ENCODE results near the gene PFKFB2.

The PFKFB2 gene

DNA sequence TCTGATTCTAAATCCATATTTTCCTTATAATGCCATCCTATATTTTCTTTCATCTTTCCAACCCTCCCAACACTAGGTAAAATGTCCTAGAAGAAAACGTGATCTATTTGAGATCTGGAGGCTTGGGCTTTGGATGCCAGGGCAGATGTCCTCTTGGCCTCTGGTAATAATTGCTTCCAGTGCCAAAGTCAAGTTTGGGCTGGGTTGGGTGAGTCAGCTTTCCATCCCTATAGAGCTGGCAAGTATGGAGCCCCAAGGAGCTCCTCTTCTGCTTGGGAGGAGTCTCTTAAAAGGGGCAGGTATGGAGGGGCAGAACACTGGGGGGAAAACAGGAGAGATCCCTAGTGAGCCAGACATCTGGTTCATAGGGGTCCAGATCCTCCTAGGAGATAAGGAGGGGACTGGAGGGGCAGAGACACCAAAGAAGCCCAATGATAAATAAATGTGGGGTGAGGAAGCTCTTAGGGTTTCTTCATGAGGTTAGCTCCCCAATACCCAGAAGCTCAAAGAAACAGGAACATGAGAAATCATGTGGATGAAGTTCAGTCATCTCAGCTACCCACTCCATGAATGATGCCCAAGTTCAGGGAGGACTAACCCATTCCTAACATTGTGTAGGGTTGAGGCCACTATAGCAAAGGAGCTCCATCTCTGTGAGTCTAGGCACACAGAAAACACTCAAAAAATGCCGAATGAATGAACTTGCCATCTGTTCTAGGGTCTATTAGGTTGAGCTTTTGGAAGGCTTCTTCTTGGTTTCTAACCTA, 24.0 kb upstream of the PFKFB2 start:
- Histone ChIP-seq H3K4me3 (replicated peaks; ENCODE audit: low read depth, low read length) (no peak overlapping the region), H3K27me3 (replicated peaks; ENCODE audit: control insufficient read depth, insufficient read depth, low read length) (no peaks in the 10 kb centered on the region; the same call in none of the 2 replicates), H3K36me3 (ENCODE audit: control insufficient read depth, insufficient read depth, low read length) (no peaks in the 10 kb centered on the region)
- DNase-seq (ENCODE audit: extremely low read depth, insufficient read length) = no peak
- TF ChIP-seq, protein P1, sequence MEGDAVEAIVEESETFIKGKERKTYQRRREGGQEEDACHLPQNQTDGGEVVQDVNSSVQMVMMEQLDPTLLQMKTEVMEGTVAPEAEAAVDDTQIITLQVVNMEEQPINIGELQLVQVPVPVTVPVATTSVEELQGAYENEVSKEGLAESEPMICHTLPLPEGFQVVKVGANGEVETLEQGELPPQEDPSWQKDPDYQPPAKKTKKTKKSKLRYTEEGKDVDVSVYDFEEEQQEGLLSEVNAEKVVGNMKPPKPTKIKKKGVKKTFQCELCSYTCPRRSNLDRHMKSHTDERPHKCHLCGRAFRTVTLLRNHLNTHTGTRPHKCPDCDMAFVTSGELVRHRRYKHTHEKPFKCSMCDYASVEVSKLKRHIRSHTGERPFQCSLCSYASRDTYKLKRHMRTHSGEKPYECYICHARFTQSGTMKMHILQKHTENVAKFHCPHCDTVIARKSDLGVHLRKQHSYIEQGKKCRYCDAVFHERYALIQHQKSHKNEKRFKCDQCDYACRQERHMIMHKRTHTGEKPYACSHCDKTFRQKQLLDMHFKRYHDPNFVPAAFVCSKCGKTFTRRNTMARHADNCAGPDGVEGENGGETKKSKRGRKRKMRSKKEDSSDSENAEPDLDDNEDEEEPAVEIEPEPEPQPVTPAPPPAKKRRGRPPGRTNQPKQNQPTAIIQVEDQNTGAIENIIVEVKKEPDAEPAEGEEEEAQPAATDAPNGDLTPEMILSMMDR (IDR thresholded peaks at IDR 0.05; ENCODE audit: insufficient read depth, low read length, poor library complexity, severe bottlenecking) = no peak

DNA sequence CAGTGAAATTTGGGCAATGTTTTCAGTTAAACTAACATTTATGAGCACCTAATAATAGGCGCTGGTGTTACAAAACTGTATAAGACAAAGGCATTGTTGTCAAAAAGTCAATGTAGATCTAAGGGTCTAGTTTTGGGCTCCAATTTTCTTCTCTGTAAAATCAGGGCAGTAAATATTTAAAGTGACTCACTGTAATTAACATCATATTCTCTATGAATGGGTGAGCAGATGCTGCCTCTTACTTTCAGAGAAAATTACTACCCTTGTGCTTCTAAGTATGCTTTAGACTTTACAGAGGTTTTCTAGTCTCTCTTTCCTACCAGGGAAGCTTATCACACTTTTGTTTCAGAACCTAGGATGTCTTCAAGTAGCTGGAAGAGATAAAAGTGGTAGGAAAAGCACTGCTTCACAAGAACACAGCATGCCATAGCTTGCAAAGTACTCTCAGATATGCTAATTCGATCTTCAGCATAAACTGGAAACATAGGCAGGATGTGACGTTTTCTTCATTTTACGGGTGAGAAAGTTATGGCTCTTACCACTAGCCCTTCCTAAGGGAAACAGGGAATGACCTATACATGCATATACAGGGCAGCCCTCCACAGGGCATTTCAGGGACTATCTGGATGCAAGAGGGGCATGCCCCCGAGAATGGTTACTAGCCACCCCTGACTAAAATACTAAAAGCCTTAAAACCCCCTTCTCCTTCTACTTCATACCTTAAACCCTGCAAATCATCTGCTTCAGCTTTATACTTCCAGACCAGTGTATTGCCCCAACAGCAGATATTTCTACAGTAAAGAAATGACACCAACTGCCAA, 23.2 kb upstream of the PFKFB2 start:
- no peaks in the 10 kb centered on the region for H3K36me3 ChIP-seq (ENCODE audit: control insufficient read depth, insufficient read depth, low read length)
- TF ChIP-seq, protein P1 (IDR thresholded peaks at IDR 0.05; ENCODE audit: insufficient read depth, low read length, poor library complexity, severe bottlenecking) = no peak
- no peak for DNase-seq (ENCODE audit: extremely low read depth, insufficient read length)
- H3K4me3 ChIP-seq (replicated peaks; ENCODE audit: low read depth, low read length) = no peak overlapping the region
- no peaks in the 10 kb centered on the region; the same call in 1 of the 2 replicates for H3K27me3 ChIP-seq (replicated peaks; ENCODE audit: control insufficient read depth, insufficient read depth, low read length)

DNA sequence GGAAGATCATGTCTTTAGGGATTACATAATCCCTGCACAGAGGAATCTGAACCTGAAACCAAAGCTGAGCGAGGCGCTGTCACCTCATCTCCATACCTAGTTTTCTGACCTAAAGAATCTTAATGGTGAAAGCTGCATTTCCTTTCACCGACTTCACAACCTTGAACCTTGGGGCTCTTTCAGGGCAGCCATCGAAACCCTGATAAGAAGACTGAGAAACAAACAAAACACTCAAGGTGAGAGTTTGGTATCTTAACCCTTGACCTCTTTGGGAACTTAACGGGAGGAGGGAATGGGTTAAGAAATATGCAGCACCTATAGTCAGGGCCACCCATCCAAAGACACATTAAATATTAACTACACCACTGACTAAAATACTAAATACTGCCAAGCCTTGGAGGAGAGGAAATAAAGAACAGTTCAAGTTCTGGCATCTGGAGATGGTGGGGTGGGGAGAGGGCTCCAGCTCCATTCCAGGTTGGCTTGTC, 22.5 kb upstream of the PFKFB2 start:
- H3K36me3 ChIP-seq (ENCODE audit: control insufficient read depth, insufficient read depth, low read length) = no peaks in the 10 kb centered on the region
- no peak for DNase-seq (ENCODE audit: extremely low read depth, insufficient read length)
- TF ChIP-seq, protein P1 (IDR thresholded peaks at IDR 0.05; ENCODE audit: insufficient read depth, low read length, poor library complexity, severe bottlenecking) = no peak
- no peaks in the 10 kb centered on the region; the same call in 1 of the 2 replicates for H3K27me3 ChIP-seq (replicated peaks; ENCODE audit: control insufficient read depth, insufficient read depth, low read length)
- H3K4me3 ChIP-seq (replicated peaks; ENCODE audit: low read depth, low read length) = no peak overlapping the region

DNA sequence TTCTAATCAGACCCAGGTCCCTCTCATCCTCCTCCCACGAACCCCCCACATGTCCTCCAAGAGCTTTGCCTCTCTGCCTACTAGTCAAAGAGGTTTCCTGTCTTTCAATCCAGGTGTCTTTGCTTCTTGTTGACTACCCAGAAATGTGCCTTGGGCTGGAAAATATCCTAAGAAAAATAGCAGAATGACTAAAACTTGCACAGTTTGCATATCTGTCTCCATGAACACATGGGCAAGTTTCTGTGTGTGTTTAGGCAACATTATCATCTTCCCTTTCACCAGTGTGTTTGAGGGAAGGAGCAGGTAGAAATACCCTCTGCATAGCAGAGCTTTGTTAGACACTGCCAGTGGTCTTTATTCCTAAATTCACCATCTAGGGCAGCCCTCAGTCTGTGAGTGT, 22.1 kb upstream of the PFKFB2 start:
- no peaks in the 10 kb centered on the region; the same call in 1 of the 2 replicates for H3K27me3 ChIP-seq (replicated peaks; ENCODE audit: control insufficient read depth, insufficient read depth, low read length)
- TF ChIP-seq, protein P1 (IDR thresholded peaks at IDR 0.05; ENCODE audit: insufficient read depth, low read length, poor library complexity, severe bottlenecking) = no peak
- DNase-seq (ENCODE audit: extremely low read depth, insufficient read length) = no peak
- no peak overlapping the region for H3K4me3 ChIP-seq (replicated peaks; ENCODE audit: low read depth, low read length)
- H3K36me3 ChIP-seq (ENCODE audit: control insufficient read depth, insufficient read depth, low read length) = no peaks in the 10 kb centered on the region

DNA sequence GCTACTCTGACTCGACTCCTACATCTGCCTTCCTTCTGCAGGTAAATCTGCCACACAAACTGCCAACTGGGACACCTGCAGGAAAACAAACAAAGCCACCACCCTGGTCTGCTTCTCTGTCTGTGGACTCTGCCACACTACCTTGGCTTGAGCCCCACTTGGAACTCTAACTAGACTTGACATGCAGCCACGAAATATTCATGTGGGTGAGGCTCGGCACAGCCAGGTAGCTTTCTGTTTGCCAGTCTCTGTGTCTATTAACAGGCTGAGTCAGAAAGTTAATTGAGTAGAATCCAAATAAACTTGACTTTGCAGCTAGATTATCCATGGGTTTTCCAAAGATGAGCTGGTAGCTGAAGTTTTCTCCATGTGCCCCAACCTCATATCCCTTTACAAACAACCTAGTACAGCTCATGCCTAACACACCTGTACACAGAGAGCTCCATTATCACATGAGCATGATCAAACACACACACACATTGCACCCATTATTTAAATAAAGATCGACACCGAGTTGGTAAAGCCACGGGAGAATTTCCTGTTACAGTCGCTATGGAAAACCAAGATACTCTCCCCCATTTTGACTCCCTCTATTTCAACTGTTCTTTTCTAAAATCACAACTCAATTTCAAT, 21.3 kb upstream of the PFKFB2 start:
- H3K36me3 ChIP-seq (ENCODE audit: control insufficient read depth, insufficient read depth, low read length) = no peaks in the 10 kb centered on the region
- DNase-seq (ENCODE audit: extremely low read depth, insufficient read length) = no peak
- no peaks in the 10 kb centered on the region; the same call in 1 of the 2 replicates for H3K27me3 ChIP-seq (replicated peaks; ENCODE audit: control insufficient read depth, insufficient read depth, low read length)
- TF ChIP-seq, protein P1 (IDR thresholded peaks at IDR 0.05; ENCODE audit: insufficient read depth, low read length, poor library complexity, severe bottlenecking) = no peak
- no peak overlapping the region for H3K4me3 ChIP-seq (replicated peaks; ENCODE audit: low read depth, low read length)

Measured in GM06990 (cell line).